Stimulated activated naive CD8-positive, alpha-beta T cell treated with anti-CD3 and anti-CD28 coated beads, Interleukin-15, Interleukin-2, amounts not matched to agents 100 ng/mL and 50 ng/mL, for 24 hours (primary cell): ENCODE data around the gene STK4.
"Not testable (repeated sequence)": the region's sequence is repeated elsewhere in the genome, so short reads cannot be mapped to it uniquely, and the experiment has no call there.

Experiments used
- H3K27ac Mint-ChIP-seq: one replicate; pipeline ENCODE4 v1.8.0; 2021; ENCODE audit warnings: mild to moderate bottlenecking, mixed read lengths
- H3K27me3 Mint-ChIP-seq: one replicate; pipeline ENCODE4 v1.8.0; 2021; ENCODE audit warnings: mixed read lengths
- H3K36me3 Mint-ChIP-seq: one replicate; pipeline ENCODE4 v1.8.0; 2021; ENCODE audit warnings: low read depth, mixed read lengths
- H3K4me1 Mint-ChIP-seq: one replicate; pipeline ENCODE4 v1.8.0; 2021; ENCODE audit warnings: low read depth, mixed read lengths
- H3K4me3 Mint-ChIP-seq: one replicate; pipeline ENCODE4 v1.8.0; 2021; ENCODE audit warnings: mild to moderate bottlenecking, mixed read lengths
- H3K9me3 Mint-ChIP-seq: one replicate; pipeline ENCODE4 v1.8.0; 2021; ENCODE audit warnings: mixed read lengths

STK4 gene

GRCh38 chr20:44988631-44989171 is 22.4 kb downstream of the STK4 start:
- Mint-ChIP-seq H3K36me3 (peaks cover 77% of the 10 kb centered on the region), H3K27ac (peak overlapping the region; percentile 91), H3K4me1 (peaks cover 73% of the 10 kb centered on the region), H3K4me3 (no peak overlapping the region), H3K27me3 (no peaks in the 10 kb centered on the region), H3K9me3 (no peaks in the 10 kb centered on the region)

- H3K4me1 Mint-ChIP-seq: peaks cover 78% of the 10 kb centered on the region
- peaks cover 77% of the 10 kb centered on the region for H3K36me3 Mint-ChIP-seq
- H3K27ac Mint-ChIP-seq: peak overlapping the region; percentile 91
- no peaks in the 10 kb centered on the region for H3K27me3 Mint-ChIP-seq
- H3K4me3 Mint-ChIP-seq: peak overlapping the region; percentile 80
- H3K9me3 Mint-ChIP-seq: no peaks in the 10 kb centered on the region
These were observed 24.1 kb downstream of the STK4 start for GRCh38 chr20:44990425-44990824.

- Mint-ChIP-seq H3K4me3 (peak overlapping the region; percentile 80), H3K27me3 (no peaks in the 10 kb centered on the region), H3K27ac (peak overlapping the region; percentile 91), H3K9me3 (no peaks in the 10 kb centered on the region), H3K36me3 (peaks cover 77% of the 10 kb centered on the region), H3K4me1 (peaks cover 79% of the 10 kb centered on the region)
These were observed 24.6 kb downstream of the STK4 start for GRCh38 chr20:44990957-44991356.

- Mint-ChIP-seq H3K4me3 (peak overlapping the region; percentile 66), H3K4me1 (peaks cover 89% of the 10 kb centered on the region), H3K9me3 (no peaks in the 10 kb centered on the region), H3K36me3 (peaks cover 79% of the 10 kb centered on the region), H3K27me3 (no peaks in the 10 kb centered on the region), H3K27ac (peak overlapping the region; percentile 83)
These were observed 27.0 kb downstream of the STK4 start for GRCh38 chr20:44993343-44993742.

- H3K9me3 Mint-ChIP-seq: no peaks in the 10 kb centered on the region
- H3K27ac Mint-ChIP-seq: peak overlapping the region; percentile 92
- peak overlapping the region; percentile 54 for H3K4me3 Mint-ChIP-seq
- H3K4me1 Mint-ChIP-seq: peaks cover 72% of the 10 kb centered on the region
- no peaks in the 10 kb centered on the region for H3K27me3 Mint-ChIP-seq
- peaks cover 83% of the 10 kb centered on the region for H3K36me3 Mint-ChIP-seq
These were observed 30.9 kb downstream of the STK4 start for GRCh38 chr20:44997171-44997570.

- peaks cover 67% of the 10 kb centered on the region for H3K4me1 Mint-ChIP-seq
- no peaks in the 10 kb centered on the region for H3K9me3 Mint-ChIP-seq
- H3K4me3 Mint-ChIP-seq: peak overlapping the region; percentile 54
- H3K36me3 Mint-ChIP-seq: peaks cover 84% of the 10 kb centered on the region
- peak overlapping the region; percentile 92 for H3K27ac Mint-ChIP-seq
- no peaks in the 10 kb centered on the region for H3K27me3 Mint-ChIP-seq
These were observed 31.4 kb downstream of the STK4 start for GRCh38 chr20:44997668-44998067.

- Mint-ChIP-seq H3K9me3 (no peaks in the 10 kb centered on the region), H3K27me3 (no peaks in the 10 kb centered on the region), H3K4me1 (peaks cover 59% of the 10 kb centered on the region), H3K36me3 (peaks cover 75% of the 10 kb centered on the region), H3K4me3 (no peak overlapping the region), H3K27ac (peak overlapping the region; percentile 55)
These were observed 42.3 kb downstream of the STK4 start for GRCh38 chr20:45008521-45009049.

GRCh38 chr20:45010399-45010828 is 44.1 kb downstream of the STK4 start:
- H3K4me3 Mint-ChIP-seq: no peak overlapping the region
- no peaks in the 10 kb centered on the region for H3K27me3 Mint-ChIP-seq
- peaks cover 75% of the 10 kb centered on the region for H3K36me3 Mint-ChIP-seq
- H3K9me3 Mint-ChIP-seq: no peaks in the 10 kb centered on the region
- H3K27ac Mint-ChIP-seq: no peak overlapping the region
- H3K4me1 Mint-ChIP-seq: peaks cover 66% of the 10 kb centered on the region

- peaks cover 70% of the 10 kb centered on the region for H3K4me1 Mint-ChIP-seq
- H3K36me3 Mint-ChIP-seq: peaks cover 76% of the 10 kb centered on the region
- no peak overlapping the region for H3K27ac Mint-ChIP-seq
- no peaks in the 10 kb centered on the region for H3K27me3 Mint-ChIP-seq
- H3K9me3 Mint-ChIP-seq: no peaks in the 10 kb centered on the region
- H3K4me3 Mint-ChIP-seq: no peak overlapping the region
These were observed 44.8 kb downstream of the STK4 start for GRCh38 chr20:45011108-45011526.

- Mint-ChIP-seq H3K27me3 (no peaks in the 10 kb centered on the region), H3K36me3 (peaks cover 79% of the 10 kb centered on the region), H3K9me3 (no peaks in the 10 kb centered on the region), H3K4me1 (peaks cover 77% of the 10 kb centered on the region), H3K4me3 (no peak overlapping the region), H3K27ac (no peak overlapping the region)
These were observed 46.5 kb downstream of the STK4 start for GRCh38 chr20:45012682-45013302.

- H3K27me3 Mint-ChIP-seq, H3K4me3 Mint-ChIP-seq, H3K9me3 Mint-ChIP-seq, H3K27ac Mint-ChIP-seq: not testable (repeated sequence)
- H3K4me1 Mint-ChIP-seq: peaks cover 76% of the 10 kb centered on the region
- peaks cover 75% of the 10 kb centered on the region for H3K36me3 Mint-ChIP-seq
These were observed 47.8 kb downstream of the STK4 start for GRCh38 chr20:45014131-45014530.

GRCh38 chr20:45014671-45015415 is 48.5 kb downstream of the STK4 start:
- H3K4me3 Mint-ChIP-seq: no peak overlapping the region
- peaks cover 74% of the 10 kb centered on the region for H3K4me1 Mint-ChIP-seq
- H3K9me3 Mint-ChIP-seq: no peaks in the 10 kb centered on the region
- no peaks in the 10 kb centered on the region for H3K27me3 Mint-ChIP-seq
- H3K36me3 Mint-ChIP-seq: peaks cover 75% of the 10 kb centered on the region
- H3K27ac Mint-ChIP-seq: peak overlapping the region; percentile 86

GRCh38 chr20:45016089-45016671 is 49.9 kb downstream of the STK4 start:
- no peaks in the 10 kb centered on the region for H3K27me3 Mint-ChIP-seq
- H3K27ac Mint-ChIP-seq: peak overlapping the region; percentile 86
- H3K4me3 Mint-ChIP-seq: peak overlapping the region; percentile 15
- H3K9me3 Mint-ChIP-seq: no peaks in the 10 kb centered on the region
- peaks cover 70% of the 10 kb centered on the region for H3K4me1 Mint-ChIP-seq
- peaks cover 79% of the 10 kb centered on the region for H3K36me3 Mint-ChIP-seq

GRCh38 chr20:45017281-45017680 is 51.0 kb downstream of the STK4 start:
- H3K4me1 Mint-ChIP-seq: peaks cover 71% of the 10 kb centered on the region
- H3K4me3 Mint-ChIP-seq: no peak overlapping the region
- H3K27ac Mint-ChIP-seq: peak overlapping the region; percentile 6
- H3K9me3 Mint-ChIP-seq: no peaks in the 10 kb centered on the region
- H3K36me3 Mint-ChIP-seq: peaks cover 80% of the 10 kb centered on the region
- no peaks in the 10 kb centered on the region for H3K27me3 Mint-ChIP-seq

GRCh38 chr20:45017857-45018256 is 51.5 kb downstream of the STK4 start:
- H3K4me1 Mint-ChIP-seq: peaks cover 75% of the 10 kb centered on the region
- no peak overlapping the region for H3K4me3 Mint-ChIP-seq
- H3K27ac Mint-ChIP-seq: no peak overlapping the region
- H3K36me3 Mint-ChIP-seq: peaks cover 84% of the 10 kb centered on the region
- H3K9me3 Mint-ChIP-seq: no peaks in the 10 kb centered on the region
- no peaks in the 10 kb centered on the region for H3K27me3 Mint-ChIP-seq
